ENCODE measurements around the gene TICAM1.
"Not testable (repeated sequence)": the region's sequence is repeated elsewhere in the genome, so short reads cannot be mapped to it uniquely, and the experiment has no call there.

The TICAM1 gene

DNA sequence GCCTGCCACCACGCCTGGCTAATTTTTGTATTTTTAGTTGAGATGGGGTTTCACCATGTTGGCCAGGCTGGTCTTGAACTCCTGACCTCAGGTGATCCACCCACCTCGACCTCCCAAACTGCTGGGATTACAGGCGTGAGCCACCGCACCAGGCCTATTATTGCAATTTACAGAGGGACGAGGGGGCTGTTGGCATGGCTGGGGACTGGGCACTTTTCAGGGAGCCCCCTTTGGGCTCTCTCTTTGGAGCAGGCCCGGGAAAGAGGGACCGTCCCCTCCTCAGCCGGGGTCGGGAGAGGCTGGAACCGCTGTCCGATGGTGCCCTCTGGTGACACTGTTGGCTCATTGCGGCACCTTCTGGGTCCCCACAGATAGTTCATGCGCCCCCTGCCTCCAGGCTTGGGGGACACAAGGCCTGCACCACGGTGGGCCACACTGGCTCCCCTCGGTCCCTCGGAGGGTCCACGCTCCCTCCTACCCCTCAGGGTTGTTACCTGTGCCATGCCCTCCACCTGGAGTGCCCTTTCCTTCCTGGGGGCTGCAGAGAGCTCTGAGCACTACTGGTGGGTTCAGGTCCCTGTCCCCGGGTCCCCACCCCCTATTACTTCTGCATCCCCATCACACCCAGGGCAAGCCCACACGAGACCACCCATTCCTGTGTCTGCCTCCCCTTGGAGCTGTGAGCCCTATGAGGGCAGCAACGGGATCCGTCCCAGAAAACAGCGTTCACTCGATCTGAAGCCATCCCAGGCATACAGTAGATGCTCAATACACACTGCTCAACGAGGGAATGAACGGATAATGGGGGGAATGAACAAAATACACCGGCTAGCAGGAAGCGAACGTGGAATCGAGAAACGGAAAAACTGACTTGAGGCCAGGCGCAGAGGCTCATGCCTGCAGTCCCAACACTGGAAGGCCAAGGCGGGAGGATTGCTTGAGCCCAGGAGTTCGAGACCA, 27.5 kb downstream of the TICAM1 start:
- peak; percentile 73 for DNase-seq

DNA sequence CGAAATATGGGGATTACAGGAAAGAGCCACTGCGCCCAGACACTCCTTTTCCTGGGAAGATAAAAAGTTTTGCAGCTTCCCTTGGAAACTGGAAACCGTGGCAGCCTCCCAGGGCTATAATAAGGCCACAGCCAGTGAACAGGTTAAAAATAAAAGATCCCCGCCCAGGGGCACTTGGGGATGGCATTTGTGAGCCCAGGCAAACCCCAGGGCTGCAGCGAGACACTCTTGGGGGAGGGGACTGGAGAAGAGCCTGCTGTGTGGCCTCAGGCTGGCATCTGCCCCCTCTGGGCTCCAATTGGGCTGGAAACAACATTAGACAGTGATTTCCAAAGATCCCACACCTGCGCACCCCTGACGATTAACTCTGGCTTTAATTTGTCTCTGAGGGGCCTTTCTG, 28.8 kb downstream of the TICAM1 start:
- no peak for DNase-seq

GRCh38 chr19:4801085-4801619, 30.4 kb downstream of the TICAM1 start:
- DNase-seq = no peak

- DNase-seq = no peak
Observed at GRCh38 chr19:4800591-4801081, 30.9 kb downstream of the TICAM1 start.

DNA sequence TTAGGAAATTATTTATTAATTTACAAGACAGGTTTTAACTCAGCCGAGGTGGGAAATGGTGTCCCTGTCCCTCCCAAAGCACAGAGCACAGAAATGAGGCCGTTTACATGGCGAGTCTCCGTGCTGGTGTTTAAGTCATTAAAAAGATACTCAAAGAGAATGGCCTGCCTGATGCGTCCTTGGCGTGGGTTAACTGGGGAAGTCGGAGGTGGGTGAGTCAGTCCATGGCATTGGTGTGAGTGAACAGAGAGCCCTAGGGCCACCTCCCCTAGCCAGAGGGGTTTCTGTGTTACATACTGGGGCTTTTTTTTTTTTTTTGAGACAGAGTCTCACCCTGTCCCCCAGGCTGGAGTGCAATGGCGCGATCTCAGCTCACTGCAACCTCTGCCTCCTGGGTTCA, 36.1 kb downstream of the TICAM1 start:
- DNase-seq = no peak

GRCh38 chr19:4794971-4795370, 36.5 kb downstream of the TICAM1 start:
- DNase-seq = no peak

GRCh38 chr19:4793278-4793677, 38.2 kb downstream of the TICAM1 start:
- DNase-seq = not testable (repeated sequence)

GRCh38 chr19:4792866-4793195, 38.7 kb downstream of the TICAM1 start:
- not testable (repeated sequence) for DNase-seq

- DNase-seq = not testable (repeated sequence)
Observed at GRCh38 chr19:4792019-4792865, 39.3 kb downstream of the TICAM1 start.

DNA sequence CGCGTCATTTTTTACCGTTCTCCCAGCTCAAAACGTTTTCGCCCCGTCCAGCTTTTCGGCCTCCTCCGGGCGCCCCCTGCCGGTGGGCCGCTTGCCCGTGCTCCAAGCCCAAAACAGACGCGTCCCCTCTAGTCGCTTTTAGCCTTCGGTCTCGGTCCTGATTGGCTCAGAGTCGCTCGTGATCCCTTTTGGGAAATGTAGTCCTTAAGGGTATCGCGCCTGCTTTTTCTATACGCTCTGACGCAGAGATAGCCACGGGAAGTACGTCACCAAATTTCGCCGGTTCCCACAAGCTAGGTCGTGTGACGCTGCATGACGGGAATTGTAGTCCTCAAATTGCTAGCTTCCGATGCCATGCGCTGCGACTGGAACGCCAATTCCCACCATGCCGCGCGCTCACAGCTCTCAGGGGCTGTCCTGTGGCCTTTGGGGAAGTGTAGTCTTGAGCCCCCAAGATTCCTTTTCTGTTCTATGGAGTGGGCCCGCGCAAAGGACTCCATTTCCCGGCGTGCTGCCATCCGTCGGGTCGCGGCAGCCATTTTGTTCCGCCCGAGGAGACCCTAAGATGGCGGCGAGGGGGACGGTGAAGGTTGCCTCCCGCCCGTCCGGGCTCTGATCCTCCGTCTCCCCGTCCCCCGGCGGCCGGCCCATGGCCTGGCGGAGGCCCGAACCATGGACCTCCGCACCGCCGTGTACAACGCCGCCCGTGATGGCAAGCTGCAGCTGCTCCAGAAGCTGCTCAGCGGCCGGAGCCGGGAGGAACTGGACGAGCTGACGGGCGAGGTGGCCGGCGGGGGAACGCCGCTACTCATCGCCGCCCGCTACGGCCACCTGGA, 40.1 kb downstream of the TICAM1 start, which contains the start of gene FEM1A:
FEM1A (plus strand) TSS at position 552 of the 836 bp plus-strand sequence; CDS start at position 673, 121 bp downstream.
- DNase-seq = peak; percentile 96

DNA sequence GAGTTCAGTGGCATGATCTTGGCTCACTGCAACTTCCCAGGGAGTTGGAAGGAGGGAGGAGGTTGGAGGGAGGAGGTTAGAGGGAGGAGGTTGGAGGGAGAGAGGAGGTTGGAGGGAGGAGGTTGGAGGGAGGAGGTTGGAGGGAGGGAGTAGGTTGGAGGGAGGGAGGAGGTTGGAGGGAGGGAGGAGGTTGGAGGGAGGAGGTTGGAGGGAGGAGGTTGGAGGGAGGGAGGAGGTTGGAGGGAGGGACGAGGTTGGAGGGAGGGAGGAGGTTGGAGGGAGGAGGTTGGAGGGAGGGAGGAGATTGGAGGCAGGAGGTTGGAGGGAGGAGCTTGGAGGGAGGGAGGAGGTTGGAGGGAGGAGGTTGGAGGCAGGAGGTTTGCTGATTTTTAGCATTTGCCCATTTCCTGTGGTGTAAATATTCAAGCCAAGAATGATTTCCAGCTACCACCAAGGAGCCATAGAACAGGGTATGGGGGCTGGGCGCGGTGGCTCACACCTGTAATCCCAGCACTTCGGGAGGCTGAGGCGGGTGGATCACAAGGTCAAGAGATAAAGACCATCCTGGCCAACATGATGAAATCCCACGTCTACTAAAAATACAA, 45.0 kb downstream of the TICAM1 start:
- not testable (repeated sequence) for DNase-seq

DNA sequence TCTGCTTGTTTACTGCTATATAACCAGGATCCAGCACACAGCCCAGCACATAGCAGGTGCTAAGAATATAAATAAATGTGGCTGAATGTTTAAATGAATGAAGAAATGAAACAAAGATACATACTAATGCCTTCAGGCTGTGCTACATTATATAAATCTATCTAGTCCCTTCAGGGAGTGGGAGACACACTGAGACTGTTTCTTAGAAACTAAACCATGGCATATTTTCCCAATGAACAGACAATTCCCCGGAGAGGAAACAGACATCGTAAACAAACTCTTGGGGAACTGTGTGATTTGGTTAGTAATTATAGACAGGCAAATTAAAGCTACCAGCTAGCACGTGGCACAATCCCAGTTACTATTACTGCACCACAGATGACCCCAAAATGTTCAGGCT, 49.7 kb downstream of the TICAM1 start:
- no peak for DNase-seq

DNA sequence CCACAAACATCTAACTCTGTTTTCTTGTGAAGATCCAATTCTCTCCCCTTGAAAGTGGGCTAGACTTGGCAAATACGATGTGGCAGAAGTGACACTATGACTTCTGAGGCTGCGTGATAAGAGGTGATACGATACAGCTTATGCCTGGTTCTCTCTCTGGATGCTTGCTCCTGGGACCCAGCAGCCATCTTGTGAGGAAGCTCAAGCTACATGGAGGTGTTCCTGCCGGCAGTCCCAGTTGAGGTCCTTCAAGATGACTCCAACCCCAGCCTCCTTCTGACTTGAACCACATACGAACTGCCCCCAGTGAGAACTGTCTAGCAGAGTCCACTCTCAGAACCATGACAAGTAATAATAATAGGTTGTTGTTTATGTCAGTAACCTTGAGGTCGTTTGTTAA, 50.7 kb downstream of the TICAM1 start:
- DNase-seq = no peak

GRCh38 chr19:4778124-4778523, 53.4 kb downstream of the TICAM1 start:
- DNase-seq = not testable (repeated sequence)

DNA sequence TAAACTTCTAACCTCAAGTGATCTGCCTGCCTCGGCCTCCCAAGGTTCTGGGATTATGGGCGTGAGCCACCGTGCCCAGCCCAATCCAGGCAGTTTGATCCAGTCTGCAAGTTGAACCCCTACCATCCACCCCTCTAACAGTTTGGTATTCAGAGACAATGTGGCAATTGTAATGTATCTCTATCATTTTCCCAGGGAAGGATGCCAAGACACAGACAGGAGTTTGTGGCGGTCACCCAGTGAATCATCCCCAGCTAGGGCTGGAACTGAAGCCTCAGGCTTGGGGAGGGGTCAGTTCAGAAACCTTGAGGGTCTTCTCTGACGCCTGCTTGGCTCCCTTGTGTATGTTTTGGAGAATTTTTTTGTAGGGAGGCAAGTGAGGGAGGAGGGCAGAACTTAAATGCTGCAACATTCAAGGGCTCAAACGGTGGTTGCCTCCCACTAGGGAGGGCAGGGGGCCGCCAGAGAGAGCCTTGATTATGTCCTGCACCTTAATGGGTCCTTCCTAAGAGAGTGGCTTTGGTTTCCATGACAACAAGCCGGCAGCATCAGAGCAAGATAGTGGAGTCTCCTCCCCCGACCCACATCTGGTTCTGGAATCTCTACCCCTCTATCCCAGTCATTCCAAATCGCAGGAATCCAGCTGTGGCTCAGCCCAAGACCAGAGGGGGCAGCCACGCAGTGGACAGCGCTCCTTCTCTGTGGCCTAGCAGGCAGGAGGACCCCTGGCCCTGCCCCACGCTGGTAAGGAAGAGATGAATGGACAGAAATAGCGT, 54.9 kb downstream of the TICAM1 start:
- no peak for DNase-seq

- no peak for DNase-seq
Observed at GRCh38 chr19:4775627-4776152, 55.8 kb downstream of the TICAM1 start.

DNA sequence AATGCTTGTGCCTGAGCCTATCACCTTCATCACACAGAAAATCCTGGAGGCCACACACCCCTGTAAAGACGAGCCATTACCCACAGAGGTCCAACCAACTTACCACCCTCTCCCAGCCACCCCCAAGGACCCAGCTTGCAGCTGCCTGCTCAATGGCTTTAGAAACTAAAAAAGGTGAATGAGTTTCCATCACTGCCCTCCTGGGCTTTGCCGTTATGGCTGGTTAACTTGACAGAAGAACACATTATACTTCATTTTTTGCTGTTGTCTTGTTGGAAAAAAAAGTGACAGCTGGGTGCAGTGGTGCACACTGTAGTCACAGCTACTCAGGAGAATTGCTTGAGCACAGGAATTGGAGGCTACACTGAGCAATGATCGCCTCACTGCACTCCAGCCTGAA, 57.4 kb downstream of the TICAM1 start:
- DNase-seq = no peak

DNA sequence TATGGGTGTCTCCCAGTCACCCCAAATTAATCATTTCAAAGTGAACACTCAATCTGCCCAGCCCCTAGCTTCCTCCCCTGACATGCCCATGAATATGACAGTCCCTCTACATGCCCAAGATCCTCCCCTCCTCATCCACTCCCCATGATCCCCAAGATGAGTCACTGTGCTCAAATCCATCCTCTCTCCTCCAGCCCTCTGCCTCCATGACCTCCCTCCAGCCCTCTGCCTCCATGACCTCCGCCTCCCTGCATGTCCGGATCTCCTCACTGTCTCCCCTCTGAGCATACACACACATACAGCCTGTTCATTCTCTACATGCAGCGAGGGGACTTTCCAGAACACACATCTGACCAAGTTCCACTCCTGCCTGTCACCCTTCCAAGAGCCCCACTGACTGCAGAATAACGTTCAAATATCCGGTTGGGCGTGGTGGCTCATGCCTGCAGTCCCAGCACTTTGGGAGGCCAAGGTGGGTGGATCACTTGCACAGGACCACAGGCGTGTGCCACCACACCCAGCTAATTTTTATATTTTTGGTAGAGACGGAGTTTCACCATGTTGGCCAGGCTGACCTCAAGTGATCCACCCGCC, 58.4 kb downstream of the TICAM1 start:
- DNase-seq = no peak

DNA sequence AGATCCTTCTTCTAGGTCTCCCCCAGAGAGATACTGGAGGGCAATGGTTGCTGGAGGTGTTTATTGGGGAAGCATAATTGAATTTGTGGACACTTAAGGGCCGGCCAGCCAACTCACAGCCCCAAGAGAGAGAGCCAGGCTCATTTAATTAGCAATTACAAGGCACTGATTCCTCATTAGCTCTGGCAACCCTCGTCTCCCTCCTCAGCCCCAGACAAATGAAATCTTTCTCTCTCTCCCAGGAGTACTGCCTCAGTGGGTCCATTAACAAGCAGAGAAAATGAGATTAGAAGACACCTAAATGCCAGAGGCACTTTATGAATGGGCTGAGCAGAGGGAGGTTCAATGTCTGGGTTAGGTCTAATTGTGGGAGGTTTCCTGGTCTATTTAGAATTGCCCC, 58.9 kb downstream of the TICAM1 start:
- no peak for DNase-seq

Measured in activated T-cell treated with anti-CD3 and anti-CD28 coated beads, Interleukin-2, amount 50 U/mL, for 1 hour (primary cell).